HK-2 (cell line): ENCODE measurements around the gene TCF15.
"Not testable (repeated sequence)": the region's sequence is repeated elsewhere in the genome, so short reads cannot be mapped to it uniquely, and the experiment has no call there.

Experiments
- DNase-seq: peaks from one replicate; pipeline ENCODE4 v3.0.0-alpha.2; 2018; ENCODE audit not compliant: unreplicated experiment

TCF15 gene

DNA sequence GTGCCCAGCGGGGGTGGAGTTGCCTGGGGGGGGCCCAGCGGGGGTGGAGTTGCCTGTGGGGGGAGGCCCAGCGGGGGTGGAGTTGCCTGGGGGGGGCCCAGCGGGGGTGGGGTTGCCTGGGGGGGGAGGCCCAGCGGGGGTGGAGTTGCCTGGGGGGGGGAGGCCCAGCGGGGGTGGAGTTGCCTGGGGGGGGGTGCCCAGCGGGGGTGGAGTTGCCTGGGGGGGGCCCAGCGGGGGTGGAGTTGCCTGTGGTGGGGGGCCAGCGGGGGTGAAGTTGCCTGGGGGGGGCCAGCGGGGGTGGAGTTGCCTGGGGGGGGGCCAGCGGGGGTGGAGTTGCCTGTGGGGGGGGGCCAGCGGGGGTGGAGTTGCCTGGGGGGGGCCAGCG is 31.9 kb upstream of the TCF15 start:
- DNase-seq: not testable (repeated sequence)

DNA sequence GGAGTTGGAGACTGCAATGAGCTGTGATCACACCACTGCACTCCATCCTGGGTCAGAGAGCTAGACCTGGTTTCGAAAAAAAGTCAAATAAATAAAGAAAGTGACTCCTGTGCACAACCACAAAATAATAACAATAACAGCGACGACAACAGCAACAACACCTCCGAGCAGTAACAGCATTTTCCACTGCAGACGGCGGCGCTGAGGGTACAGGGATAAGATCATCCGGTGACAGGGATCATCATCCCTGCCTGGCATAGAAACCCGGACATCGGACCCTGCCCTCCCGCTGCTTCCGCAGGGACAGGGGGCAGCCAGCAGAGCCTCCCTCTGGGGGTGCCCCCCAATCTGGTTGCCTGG is 31.4 kb upstream of the TCF15 start:
- DNase-seq: no peak

DNA sequence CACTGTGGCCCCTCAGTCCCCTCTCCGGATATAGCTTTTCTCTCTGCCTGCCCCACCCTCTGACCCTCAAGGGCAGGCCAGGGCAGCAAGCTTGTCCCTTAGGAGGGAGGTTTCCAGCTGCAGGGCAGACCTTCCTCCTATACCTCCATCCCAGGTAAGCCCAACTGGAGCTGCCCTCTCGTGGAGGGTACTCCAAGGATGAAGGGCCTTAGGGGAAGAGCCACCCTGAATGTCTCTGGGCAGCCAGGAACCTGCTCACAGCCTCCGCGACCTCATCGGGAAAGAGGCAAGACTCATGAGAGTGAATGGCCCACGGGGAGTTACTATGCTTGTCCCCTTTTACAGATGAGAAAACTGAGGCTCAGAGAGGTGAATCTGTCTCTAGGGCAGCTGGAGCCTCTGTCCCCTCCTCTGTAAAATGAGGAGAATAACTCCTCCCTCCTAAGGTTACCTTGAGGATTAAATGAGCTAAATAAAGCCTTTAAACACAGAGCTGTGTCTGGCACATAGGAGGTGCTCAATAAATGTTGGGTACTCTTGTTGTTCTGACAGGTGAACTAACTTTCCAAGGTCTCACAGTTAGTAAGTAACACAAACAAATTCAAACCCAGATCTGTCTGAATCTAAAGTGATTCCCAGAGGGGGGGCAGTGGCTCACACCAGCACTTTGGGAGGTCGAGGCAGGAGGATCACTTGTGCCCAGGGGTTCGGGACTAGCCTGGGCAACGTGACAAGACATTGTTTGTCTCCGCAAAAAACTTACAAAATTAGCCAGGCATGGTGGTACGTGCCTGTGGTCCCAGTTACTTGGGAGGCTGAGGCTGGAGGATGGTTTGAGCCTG is 30.8 kb upstream of the TCF15 start:
- no peak for DNase-seq

DNA sequence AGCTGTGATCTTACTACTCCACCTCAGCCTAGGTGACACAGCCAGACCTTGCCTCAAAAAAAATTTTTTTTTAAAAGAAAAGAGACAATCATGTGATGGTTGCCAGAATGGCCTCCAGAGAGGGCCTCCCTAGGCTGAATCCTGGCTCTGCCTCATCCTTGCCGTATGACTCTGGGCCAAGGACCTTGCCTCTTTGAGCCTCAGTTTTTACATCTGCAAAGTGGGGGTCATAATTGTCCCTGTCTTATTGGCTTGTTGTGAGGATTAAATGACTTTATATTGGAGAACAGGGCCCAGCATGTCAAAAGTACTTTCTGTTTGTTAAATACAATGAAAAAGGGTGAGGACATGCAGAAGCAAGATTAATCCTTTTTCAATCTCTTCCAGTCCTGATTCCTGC is 28.5 kb upstream of the TCF15 start:
- DNase-seq: no peak

DNA sequence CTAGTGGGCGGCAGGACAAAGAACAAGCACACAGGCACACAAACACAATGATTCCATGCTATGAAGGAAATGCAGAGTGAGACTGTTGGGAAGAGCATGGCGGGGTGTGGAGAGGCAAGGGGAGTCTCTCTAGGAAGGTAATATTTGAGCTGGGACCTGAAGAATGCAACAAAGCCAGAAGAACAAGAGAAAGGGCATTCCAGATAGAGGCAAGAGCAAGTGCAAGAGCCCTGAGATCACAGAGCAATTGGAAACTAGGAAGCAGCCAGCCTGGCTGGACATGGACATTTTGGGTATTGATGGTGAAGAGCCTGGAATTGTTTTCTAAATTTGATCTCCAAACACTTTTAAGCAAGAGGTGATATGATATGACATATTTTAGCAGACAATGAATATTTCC is 27.4 kb upstream of the TCF15 start:
- no peak for DNase-seq

DNA sequence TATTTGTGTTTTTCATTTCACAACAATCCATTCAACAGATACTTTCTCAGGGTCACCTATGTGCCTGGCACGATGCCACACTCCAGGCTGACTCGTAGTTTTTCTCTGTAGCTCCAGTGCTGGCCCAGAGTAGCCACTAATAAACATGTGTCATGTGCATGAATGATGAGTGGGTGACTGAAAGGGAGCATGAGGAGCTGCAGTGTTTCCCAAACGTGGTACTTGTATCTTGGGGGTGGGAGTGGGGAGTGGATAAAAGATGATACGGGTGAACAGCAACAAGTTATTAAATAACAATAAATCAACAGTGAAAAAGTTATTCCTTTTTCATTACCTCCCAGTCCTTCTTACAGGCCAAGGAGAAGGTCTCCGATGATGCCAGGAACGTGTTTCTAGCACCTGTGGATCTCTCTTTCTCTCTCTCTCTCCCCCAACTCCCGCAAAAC is 25.8 kb upstream of the TCF15 start:
- DNase-seq: no peak

DNA sequence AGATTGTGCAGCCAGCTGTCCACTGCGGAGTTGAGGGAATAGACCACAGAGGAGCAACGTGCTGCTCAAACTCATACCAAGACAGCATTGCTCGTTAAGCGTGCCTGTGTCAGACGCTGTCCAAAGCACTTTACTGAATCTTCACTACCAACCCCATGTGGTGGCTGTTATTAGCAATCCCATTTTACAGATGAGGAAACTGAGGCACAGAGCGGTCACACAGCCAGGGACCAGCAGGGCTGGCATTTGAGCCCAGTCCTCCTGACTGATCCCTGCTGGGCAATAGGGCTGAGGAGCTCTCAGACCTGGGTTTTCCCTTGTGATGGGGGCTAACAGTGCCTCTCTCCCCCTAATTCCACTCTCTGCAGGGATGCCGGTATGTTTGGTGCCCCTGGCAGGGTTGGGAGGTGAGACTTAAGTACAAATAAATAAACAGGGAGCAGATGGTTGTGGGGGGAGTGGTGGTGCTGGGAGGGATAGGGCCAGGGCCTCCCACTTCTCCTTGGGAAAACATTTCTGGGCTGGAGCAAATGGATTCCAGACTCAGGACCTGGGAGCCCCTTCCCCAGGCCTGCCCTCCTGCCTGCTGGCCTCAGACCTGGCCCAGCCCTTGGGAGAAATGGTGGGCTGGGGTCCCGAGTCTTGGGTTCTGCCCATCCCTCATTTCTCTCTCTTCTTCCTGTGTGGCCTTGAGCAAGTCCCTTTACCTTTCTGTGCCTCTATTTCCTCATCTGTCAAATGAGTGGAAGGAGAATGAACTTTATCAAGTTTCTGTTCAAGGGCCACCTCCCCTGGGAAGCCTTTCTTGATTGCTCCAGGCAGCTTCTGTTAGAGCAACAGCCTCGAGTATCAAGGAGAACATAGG is 25.2 kb upstream of the TCF15 start:
- no peak for DNase-seq

DNA sequence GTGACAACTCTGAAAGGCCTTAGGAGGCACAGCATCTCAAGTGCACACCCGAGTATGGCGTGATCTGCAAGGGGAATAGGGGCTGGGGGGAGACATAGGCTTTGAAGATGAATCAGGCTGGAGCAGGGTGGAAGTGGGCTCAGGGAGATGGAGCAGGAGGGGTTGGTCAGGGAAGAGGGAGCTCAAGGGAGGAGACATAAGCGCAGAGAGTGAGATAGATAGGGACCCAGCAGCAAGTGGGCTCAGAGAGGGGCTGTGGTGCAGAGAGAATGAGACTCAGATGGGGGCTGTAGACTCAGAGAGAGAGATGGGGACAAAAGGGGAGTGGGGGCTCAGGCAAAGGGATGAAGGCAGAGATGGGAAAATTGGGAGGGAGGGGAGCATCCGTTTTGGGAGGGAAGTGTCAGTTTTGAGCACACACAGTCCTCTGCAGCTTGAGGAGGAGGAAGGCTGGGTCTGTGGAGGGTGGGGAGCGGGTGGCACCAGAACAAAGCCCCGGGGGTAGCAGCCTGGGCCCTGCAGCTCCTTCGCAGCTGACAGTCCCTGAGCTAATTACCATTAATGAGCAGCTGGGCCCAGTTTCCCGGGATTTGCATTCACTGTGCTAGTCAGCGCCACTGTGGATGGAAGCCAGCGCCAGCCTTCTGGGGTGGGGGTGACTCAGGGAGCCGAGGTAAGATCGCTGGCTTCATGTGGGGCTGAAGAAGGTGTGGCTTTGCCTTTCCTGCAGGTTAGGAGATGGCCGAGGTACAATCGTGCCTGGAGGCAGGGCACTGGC is 24.2 kb upstream of the TCF15 start:
- no peak for DNase-seq

DNA sequence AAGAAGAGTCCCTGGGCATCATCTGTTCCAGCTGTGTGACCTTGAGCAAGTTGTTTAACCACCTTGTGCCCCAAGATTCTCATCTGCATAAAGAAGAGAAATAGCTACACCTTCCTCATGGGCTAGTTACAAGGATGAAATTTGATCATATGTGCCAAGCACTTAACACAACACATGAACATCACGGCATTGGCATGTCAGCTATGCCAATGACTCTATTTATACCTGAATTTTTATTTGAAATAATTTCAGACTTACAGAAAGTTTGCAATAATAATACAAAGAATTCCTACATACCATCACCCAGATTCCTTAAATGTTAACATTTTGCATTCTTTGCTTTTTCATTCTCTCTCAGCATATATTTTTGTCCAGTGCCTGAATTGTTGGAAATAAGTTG is 21.0 kb upstream of the TCF15 start:
- no peak for DNase-seq

DNA sequence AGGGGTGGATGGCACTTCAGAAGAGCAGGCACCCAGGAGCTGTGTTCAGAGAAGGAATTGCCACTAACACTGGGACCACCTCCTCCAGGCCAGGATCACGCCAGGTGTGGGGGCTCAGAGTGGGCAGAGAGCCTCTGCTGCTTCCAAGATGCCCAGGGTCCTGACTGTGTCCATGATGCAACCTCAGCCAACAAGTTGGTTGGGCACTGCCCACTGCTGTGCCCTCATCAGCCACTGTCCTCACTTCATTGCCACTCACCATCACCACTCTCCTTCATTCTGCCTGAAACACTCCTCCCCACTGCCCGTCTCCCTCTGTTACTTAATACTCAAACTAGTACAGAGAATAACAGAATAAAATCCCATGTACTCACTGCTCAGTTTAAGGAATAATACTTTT is 16.5 kb upstream of the TCF15 start:
- no peak for DNase-seq

DNA sequence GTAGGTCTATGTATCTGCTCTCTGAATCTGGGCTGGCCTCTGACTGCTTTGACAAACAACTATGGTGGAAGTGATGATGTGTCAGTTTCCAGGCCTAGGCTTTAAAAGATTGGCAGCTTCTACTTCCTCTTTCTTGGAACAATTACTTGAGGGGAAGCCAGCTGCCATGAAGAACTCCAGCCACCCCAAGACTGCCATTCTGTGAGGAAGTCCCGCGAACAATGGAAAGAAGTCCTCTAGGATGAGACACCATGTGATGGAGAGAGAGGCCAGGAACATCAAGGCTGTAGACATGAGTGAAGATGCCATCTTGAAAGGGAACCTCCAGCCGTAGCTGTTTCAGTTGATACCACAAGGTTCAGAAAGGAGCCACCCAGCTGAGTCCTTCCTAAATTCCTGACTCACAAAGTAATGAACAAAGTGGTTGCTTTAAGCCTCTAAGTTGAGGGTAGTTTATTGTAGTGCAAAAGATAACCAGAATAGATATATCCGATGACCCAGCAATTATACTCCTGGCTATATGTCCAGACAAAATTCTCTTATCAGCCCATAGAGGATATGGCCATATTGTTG is 15.3 kb upstream of the TCF15 start:
- no peak for DNase-seq

DNA sequence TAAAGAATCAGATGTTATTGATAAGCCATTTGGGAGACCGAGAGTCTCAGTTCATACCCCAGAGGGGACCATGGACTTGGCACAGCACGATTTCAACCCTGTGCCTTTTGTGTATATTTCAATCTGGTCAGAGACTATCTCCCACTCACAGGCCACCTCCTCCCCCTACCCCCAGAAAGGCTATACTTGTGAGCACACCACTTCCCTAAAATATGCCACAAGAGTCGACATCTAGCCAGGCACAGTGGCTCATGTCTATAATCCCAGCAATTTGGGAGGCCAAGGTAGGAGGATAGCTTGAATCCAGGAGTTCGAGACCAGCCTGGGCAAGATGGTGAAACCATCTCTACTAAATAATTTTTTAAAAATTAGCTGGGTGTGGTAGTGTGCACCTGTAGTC is 13.6 kb upstream of the TCF15 start:
- no peak for DNase-seq

DNA sequence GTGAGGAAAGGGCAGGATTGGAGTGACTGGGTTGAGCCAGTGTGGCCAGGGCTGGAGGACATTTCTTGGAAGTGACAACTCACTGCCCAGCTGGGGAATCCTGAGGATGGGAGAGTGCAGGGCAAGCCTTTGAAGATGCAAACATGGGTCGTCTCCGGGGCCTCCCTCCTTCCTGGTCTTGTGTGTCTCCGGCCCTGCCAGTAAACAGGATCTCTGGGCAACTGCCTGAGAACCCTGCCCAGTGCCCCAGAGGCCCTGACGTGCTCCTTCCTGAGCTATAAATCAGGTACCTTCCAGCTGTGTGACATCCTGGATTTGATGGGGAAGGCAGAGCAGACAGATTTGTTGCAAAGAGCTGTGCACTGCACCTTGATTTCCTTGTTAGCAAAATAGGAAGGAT is 12.9 kb upstream of the TCF15 start:
- DNase-seq: no peak

DNA sequence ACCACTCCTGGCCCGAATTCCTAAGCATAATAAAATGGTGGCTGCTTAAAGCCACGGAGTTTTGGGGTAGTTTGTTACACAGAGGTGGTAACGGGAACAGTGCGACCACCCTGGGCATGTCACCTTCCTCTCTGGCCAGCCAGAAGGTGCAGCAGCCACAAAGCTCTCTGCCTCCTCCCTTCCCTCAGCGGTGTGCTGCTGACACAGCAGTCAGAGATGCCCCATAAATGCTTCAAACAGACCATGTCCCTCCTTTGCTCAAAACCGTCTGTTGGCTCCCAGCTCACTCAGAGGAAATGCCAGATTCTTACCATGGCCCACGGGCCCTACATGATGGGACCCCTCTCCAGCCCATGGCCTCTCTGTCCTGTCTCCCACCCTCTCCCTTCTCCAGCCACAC is 12.1 kb upstream of the TCF15 start:
- no peak for DNase-seq

DNA sequence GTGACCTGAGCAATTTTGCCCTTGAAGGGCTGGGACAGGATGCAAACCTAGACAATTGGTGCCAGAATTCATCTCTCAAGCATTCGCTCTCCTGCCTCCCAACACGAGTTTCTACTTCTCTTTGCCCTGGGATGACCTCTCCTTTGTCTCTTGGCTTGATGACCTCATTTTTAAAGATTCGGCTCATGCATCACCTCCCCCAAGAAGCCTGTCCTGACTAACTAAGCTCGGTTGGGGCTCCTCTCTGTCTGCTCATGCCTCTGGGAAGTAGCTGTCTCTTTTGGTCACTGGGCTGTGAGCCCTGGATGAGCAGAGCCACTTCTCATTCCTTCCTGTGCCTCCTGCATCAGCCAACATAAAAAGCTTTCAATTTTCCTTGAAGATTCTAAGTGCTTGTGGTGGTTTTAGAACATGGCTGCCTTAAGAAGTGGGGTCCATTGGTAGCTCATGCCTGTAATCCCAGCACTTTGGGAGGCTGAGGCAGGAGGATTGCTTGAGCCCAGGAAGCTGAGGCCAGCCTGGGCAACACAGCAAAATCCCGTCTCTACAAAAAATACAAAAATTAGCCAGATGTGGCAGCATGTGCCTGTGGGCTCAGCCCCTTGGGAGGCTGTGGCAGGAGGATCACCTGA is 11.1 kb upstream of the TCF15 start:
- DNase-seq: peak; percentile 27

DNA sequence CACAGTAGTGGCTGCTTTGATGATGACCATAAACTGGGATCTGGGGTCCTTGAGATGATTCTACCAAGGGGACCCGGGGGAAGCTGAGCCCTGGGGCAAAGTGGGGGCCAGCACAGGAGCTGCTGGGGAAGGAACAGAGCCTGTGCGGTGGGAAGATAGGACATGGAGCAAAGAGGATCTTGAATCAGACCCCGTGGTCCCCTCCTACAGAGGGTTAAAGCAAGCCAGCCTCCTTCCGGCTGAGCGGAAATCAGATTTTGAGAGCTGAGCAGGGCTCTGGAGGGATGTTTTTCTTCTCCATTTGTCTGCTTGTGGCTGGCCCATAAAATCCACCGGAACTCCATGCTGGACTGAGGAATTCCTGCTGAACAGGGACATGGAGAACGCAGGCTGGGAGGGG is 10.1 kb upstream of the TCF15 start:
- no peak for DNase-seq

DNA sequence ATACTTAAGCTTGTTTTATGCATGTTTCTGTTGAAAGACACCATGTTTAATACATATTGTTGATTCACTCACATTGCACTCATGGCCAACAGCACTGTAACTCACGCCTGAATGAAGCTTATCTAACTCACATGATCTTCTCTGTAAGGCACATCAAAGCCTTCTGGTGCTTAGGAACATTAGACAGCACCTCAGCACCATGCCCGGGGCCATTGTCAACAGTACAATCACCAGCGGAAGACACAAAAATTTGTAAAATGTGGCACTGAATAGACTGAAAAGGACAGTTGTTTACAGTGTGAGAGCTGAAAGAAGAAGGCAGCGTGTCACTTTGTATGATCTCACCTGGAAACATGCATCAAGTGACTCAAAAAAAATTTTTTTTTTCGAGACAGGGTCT is 8.9 kb upstream of the TCF15 start:
- DNase-seq: no peak

DNA sequence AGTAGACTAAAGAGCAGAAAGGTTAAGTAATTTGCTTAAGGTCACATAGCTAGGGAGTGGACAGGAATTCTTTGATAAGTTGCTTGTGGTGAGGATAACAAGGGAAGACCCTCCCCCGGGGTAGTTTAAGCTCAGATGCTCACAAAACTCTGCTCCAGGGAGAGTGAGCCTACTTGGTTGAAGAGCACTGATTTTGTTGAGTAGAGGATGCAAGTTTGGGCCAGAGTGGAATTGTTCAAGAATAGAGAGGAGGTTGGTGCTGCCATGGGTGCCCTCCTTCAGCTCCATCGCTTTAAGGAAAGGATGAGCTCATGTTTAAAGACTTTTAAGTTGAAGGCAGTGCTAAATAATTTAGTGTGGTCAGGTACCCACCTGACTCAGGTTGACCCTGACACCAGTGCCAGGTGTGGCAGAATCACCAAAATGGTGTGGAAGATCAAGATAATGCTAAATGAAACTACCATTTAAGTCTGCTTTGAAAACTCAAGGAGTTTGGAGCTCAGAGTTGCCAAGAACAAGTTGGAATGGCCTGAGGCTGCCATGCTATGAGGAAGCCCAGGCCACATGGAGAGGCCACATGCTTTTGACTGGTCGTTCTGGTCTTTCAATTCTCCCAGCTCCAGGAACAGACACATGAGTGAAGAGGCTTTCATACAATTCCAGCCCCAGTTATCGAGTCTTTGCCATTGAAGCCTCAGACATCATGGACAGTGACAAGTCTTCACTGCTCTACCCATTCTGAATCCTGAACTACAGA is 8.0 kb upstream of the TCF15 start:
- no peak for DNase-seq

DNA sequence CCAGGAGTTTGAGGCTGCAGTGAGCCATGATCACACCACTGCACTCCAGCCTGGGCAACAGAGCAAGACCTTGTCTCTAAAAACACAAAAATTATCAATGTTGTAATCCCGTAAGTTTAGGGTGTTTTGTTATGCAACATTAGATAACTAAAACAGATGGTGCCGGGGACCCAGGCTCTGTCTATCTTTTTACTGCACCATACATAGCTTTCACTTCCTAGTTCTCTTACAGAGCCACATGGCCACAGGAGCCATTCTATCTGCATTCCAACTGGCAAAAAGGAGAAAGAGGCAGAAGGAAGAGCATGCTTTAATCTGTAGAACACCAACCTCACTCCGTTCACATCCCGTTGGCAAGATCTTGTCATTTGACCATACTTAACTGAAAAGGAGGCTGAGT is 5.4 kb upstream of the TCF15 start:
- DNase-seq: no peak

DNA sequence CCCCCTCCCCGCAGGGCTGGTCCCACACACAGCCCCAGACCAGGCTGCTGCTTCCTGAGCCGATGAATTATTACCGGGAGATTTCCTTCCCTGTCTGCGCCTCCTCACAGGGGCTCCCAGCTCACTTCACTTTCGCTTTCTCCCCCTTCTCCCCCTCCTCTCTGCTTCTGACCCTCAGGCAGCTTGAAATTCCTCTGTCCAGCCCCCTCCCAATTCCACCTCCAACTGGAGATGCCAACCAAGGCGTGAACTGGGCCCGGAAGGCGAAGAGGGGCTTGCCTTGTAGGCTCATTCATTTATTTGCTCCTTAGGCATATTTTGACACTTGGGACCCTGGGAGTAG is 1.7 kb upstream of the TCF15 start:
- DNase-seq: no peak
